HepG2 (cell line): ENCODE measurements around the gene CTSA. TPM values are rescaled to one million over a fixed set of nuclear protein-coding genes. Genes with fewer than 3 reads are reported as not detected.

ENCODE experiments used
- ARNTL ChIP-seq: sonication (generic); formaldehyde crosslinking; IDR thresholded peaks from 2 replicates; pipeline ENCODE4 v1.4.0; 2020; ENCODE audit warnings: mild to moderate bottlenecking, missing genetic modification reagents
- FOSL1 ChIP-seq: sonication (generic); formaldehyde crosslinking; IDR thresholded peaks from 2 replicates; pipeline ENCODE4 v1.9.0; 2021; ENCODE audit warnings: missing genetic modification reagents, borderline replicate concordance
- GMEB2 ChIP-seq: IDR thresholded peaks from 2 replicates; pipeline ENCODE4 v1.6.1; 2016; ENCODE audit warnings: missing biosample characterization, missing genetic modification reagents, low read depth
- HMG20B ChIP-seq: conservative IDR thresholded peaks from 2 replicates; pipeline ENCODE4 v1.6.1; 2016; ENCODE audit warnings: missing genetic modification reagents, missing compliant biosample characterization
- IKZF1 ChIP-seq: fragments of 450-650 bp; IDR thresholded peaks from 2 replicates; pipeline ENCODE4 v1.7.1; 2016
- NFAT5 ChIP-seq: sonication (generic); formaldehyde crosslinking; IDR thresholded peaks from 2 replicates; pipeline ENCODE4 v1.4.0; 2020; ENCODE audit warnings: missing genetic modification reagents
- SMAD3 ChIP-seq: sonication (generic); formaldehyde crosslinking; IDR thresholded peaks from 2 replicates; pipeline ENCODE4 v1.4.0; 2020; ENCODE audit warnings: missing genetic modification reagents
- THAP8 ChIP-seq: sonication (generic); formaldehyde crosslinking; IDR thresholded peaks from 2 replicates; pipeline ENCODE4 v1.5.1; 2020; ENCODE audit warnings: missing genetic modification reagents, mild to moderate bottlenecking, borderline replicate concordance
- YEATS4 ChIP-seq: sonication (generic); formaldehyde crosslinking; IDR thresholded peaks from 2 replicates; pipeline ENCODE4 v1.4.0; 2020; ENCODE audit warnings: missing genetic modification reagents, borderline replicate concordance
- ZBTB49 ChIP-seq: sonication (generic); formaldehyde crosslinking; IDR thresholded peaks from 2 replicates; pipeline ENCODE4 v1.4.0; 2020; ENCODE audit warnings: missing genetic modification reagents, borderline replicate concordance
- ZHX1 ChIP-seq: sonication (generic); formaldehyde crosslinking; IDR thresholded peaks from 2 replicates; pipeline ENCODE4 v1.8.1; 2022; ENCODE audit warnings: low read depth, mild to moderate bottlenecking, missing genetic modification reagents
- ZNF530 ChIP-seq: sonication (generic); formaldehyde crosslinking; IDR thresholded peaks from 2 replicates; pipeline ENCODE4 v1.5.0; 2020; ENCODE audit warnings: low read depth, mild to moderate bottlenecking, missing genetic modification reagents
- ZNF713 ChIP-seq: sonication (generic); formaldehyde crosslinking; IDR thresholded peaks from 2 replicates; pipeline ENCODE4 v1.4.0; 2020; ENCODE audit warnings: mild to moderate bottlenecking, missing genetic modification reagents
- ZNF792 ChIP-seq: IDR thresholded peaks from 2 replicates; pipeline ENCODE4 v1.6.1; 2016
- ZSCAN21 ChIP-seq: sonication (generic); formaldehyde crosslinking; IDR thresholded peaks from 2 replicates; pipeline ENCODE4 v1.8.0; 2022; ENCODE audit warnings: mild to moderate bottlenecking, missing genetic modification reagents, moderate library complexity, borderline replicate concordance
- polyA plus RNA-seq, 8 experiments: library from polyadenylated mRNA; depleted of rRNA in 3 of 8; stranded (reverse) in 7 of 8; unstranded in 1 of 8; fragments of >200 nt; fragmentation: Illumina TruSeq in 4 of 8; extraction: Trizol in 4 of 8; gene quantifications; 2 replicates each; pipeline versions ENCODE4 v1.2.1 to v1.2.3, GENCODE V29; 2011 to 2016; ENCODE audit warnings: low read depth in 4 of 8, missing spikeins in 1 of 8, mixed read lengths in 1 of 8; ENCODE audit not compliant: insufficient read depth in 1 of 8
- total RNA-seq, 5 experiments: library from RNA; depleted of rRNA; stranded (reverse); fragments of >200 nt; fragmentation: Illumina TruSeq; extraction: Trizol; gene quantifications; 2 replicates each; pipeline ENCODE4 v1.2.3, GENCODE V29; 2016; ENCODE audit warnings: low read depth in 1 of 5

Gene CTSA
- total and polyA plus RNA-seq, 2 of the 13 experiments (the other 11 are each of a cell fraction or from before 2014, with no cell fraction given): 202 to 231 TPM

- no peak for TF ChIP-seq NFAT5 (CRISPR knock-in tag)
- TF ChIP-seq ZNF792 (CRISPR knock-in tag): no peak
- TF ChIP-seq HMG20B (CRISPR knock-in tag): no peak
- TF ChIP-seq ZSCAN21 (CRISPR knock-in tag): peak; percentile 35; the same call in 1 of the 2 replicates
- TF ChIP-seq IKZF1: no peak
- no peak for TF ChIP-seq SMAD3 (CRISPR knock-in tag)
- TF ChIP-seq FOSL1 (CRISPR knock-in tag): no peak
- TF ChIP-seq ZNF713: no peak
- TF ChIP-seq ZBTB49 (CRISPR knock-in tag): no peak
- no peak for TF ChIP-seq ZHX1
- no peak for TF ChIP-seq THAP8 (CRISPR knock-in tag)
- no peak for TF ChIP-seq GMEB2 (CRISPR knock-in tag)
- TF ChIP-seq ARNTL (CRISPR knock-in tag): peak; percentile 79
- TF ChIP-seq YEATS4 (CRISPR knock-in tag): no peak
- no peak for TF ChIP-seq ZNF530
Measured at GRCh38 chr20:45911486-45912343, 20.6 kb downstream of the CTSA start, which contains the start of gene PLTP (continued).
